Neural progenitor cell (in vitro differentiated cells): ENCODE results near the gene C1QTNF6. TPM values are rescaled to one million over a fixed set of nuclear protein-coding genes. Genes with fewer than 3 reads are reported as not detected.

Experiments used
- DNase-seq: peaks from one replicate; pipeline ENCODE4 v3.0.0-alpha.2; 2016; ENCODE audit warnings: low spot score
- H2AFZ ChIP-seq: fragments of 200-600 bp; sonication (generic); replicated peaks from 2 replicates; pipeline ENCODE4 v1.6.1; 2016; ENCODE audit warnings: antibody characterized with exemption
- H3F3A ChIP-seq: fragments of 200-600 bp; sonication (generic); 2 replicates; pipeline ENCODE4 v1.6.1; 2016; ENCODE audit warnings: antibody characterized with exemption, low read depth
- H3K27ac ChIP-seq: fragments of 200-600 bp; sonication (generic); 2 replicates; pipeline ENCODE4 v1.5.1; 2016; ENCODE audit warnings: mild to moderate bottlenecking
- H3K27me3 ChIP-seq: fragments of 200-600 bp; sonication (generic); 2 replicates; pipeline ENCODE4 v1.6.1; 2016; ENCODE audit warnings: mild to moderate bottlenecking, moderate library complexity
- H3K36me3 ChIP-seq: fragments of 200-600 bp; sonication (generic); 2 replicates; pipeline ENCODE4 v1.5.1; 2016
- H3K4me1 ChIP-seq: fragments of 200-600 bp; sonication (generic); 2 replicates; pipeline ENCODE4 v1.6.1; 2016; ENCODE audit warnings: mixed run types
- H3K4me2 ChIP-seq: fragments of 200-600 bp; sonication (generic); 2 replicates; pipeline ENCODE4 v1.6.1; 2016
- H3K4me3 ChIP-seq: fragments of 200-600 bp; sonication (generic); 2 replicates; pipeline ENCODE4 v1.5.1; 2016
- H3K79me2 ChIP-seq: fragments of 200-600 bp; sonication (generic); 2 replicates; pipeline ENCODE4 v1.6.1; 2016; ENCODE audit warnings: low read depth
- H3K9ac ChIP-seq: fragments of 200-600 bp; sonication (generic); 2 replicates; pipeline ENCODE4 v1.6.1; 2016
- H3K9me3 ChIP-seq: fragments of 200-600 bp; sonication (generic); 2 replicates; pipeline ENCODE4 v1.5.1; 2016; ENCODE audit warnings: low read depth
- H4K20me1 ChIP-seq: fragments of 200-600 bp; sonication (generic); 2 replicates; pipeline ENCODE4 v1.6.1; 2016; ENCODE audit warnings: low read depth
- H3K27ac Mint-ChIP-seq: 3 replicates; pipeline ENCODE4 v1.8.0; 2021; ENCODE audit warnings: mixed read lengths
- H3K27me3 Mint-ChIP-seq: 2 replicates; pipeline ENCODE4 v1.8.0; 2022; ENCODE audit warnings: low read depth, mild to moderate bottlenecking, inconsistent platforms, moderate library complexity, mixed read lengths; ENCODE audit not compliant: insufficient read depth
- H3K36me3 Mint-ChIP-seq: 3 replicates; pipeline ENCODE4 v1.8.0; 2021; ENCODE audit warnings: mixed read lengths
- H3K4me1 Mint-ChIP-seq: 3 replicates; pipeline ENCODE4 v1.8.0; 2021; ENCODE audit warnings: mixed read lengths
- H3K4me3 Mint-ChIP-seq: 3 replicates; pipeline ENCODE4 v1.8.0; 2021; ENCODE audit warnings: mild to moderate bottlenecking, moderate library complexity, mixed read lengths
- H3K9me3 Mint-ChIP-seq: 3 replicates; pipeline ENCODE4 v1.8.0; 2020; ENCODE audit warnings: mixed read lengths
- EZH2 ChIP-seq: fragments of 200-600 bp; sonication (generic); IDR thresholded peaks from 2 replicates; pipeline ENCODE4 v1.6.1; 2017; ENCODE audit warnings: antibody characterized with exemption, mild to moderate bottlenecking, moderate library complexity
- EZH2phosphoT487 ChIP-seq: fragments of 200-600 bp; sonication (generic); IDR thresholded peaks from 2 replicates; pipeline ENCODE4 v1.6.1; 2017; ENCODE audit warnings: antibody characterized with exemption
- total RNA-seq: library from RNA; depleted of rRNA; stranded (reverse); fragments of >200 nt; gene quantifications from 2 replicates; pipeline ENCODE4 v1.2.3, GENCODE V29; 2015; ENCODE audit warnings: low replicate concordance
- TF ChIP-seq, protein P1 (sequence below): fragments of 200-600 bp; sonication (generic); IDR thresholded peaks from 2 replicates; pipeline ENCODE4 v1.5.1; 2017; ENCODE audit warnings: antibody characterized with exemption, mild to moderate bottlenecking

Gene C1QTNF6
- total RNA-seq, 1 donor from 2014 or later, result 7.2 TPM

DNA sequence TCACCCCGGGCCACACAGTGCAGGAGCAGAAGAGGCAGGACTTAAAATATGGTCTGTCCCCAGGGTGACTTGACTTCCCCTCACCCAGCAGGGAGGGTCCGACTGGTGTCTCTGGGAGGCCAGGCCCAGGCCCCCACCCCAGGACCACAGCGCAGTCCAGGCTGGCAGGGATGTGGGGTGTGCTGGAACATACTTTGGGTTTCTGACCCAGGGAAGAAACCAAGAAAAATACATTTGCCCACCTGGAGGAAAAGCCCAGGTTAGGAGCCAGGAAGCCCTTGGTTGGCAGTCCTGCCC, 5.2 kb downstream of the C1QTNF6 start:
- no peaks in the 10 kb centered on the region for H3K9me3 Mint-ChIP-seq
- no peak overlapping the region for H2AFZ ChIP-seq
- H3K4me2 ChIP-seq, result no peak overlapping the region
- H4K20me1 ChIP-seq, result no peaks in the 10 kb centered on the region
- no peaks in the 10 kb centered on the region for H3K36me3 ChIP-seq
- no peaks in the 10 kb centered on the region for H3K79me2 ChIP-seq
- H3K36me3 Mint-ChIP-seq, result peaks cover 2% of the 10 kb centered on the region
- peaks cover 22% of the 10 kb centered on the region for H3K4me1 ChIP-seq
- no peaks in the 10 kb centered on the region for H3K27me3 ChIP-seq
- DNase-seq, result no peak
- H3K27ac Mint-ChIP-seq, result no peak overlapping the region
- TF ChIP-seq EZH2phosphoT487 (no peak), EZH2 (no peak)
- TF ChIP-seq, protein P1, sequence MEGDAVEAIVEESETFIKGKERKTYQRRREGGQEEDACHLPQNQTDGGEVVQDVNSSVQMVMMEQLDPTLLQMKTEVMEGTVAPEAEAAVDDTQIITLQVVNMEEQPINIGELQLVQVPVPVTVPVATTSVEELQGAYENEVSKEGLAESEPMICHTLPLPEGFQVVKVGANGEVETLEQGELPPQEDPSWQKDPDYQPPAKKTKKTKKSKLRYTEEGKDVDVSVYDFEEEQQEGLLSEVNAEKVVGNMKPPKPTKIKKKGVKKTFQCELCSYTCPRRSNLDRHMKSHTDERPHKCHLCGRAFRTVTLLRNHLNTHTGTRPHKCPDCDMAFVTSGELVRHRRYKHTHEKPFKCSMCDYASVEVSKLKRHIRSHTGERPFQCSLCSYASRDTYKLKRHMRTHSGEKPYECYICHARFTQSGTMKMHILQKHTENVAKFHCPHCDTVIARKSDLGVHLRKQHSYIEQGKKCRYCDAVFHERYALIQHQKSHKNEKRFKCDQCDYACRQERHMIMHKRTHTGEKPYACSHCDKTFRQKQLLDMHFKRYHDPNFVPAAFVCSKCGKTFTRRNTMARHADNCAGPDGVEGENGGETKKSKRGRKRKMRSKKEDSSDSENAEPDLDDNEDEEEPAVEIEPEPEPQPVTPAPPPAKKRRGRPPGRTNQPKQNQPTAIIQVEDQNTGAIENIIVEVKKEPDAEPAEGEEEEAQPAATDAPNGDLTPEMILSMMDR, result no peak
- H3K4me3 Mint-ChIP-seq, result no peak overlapping the region
- H3F3A ChIP-seq, result peaks cover 21% of the 10 kb centered on the region
- H3K27ac ChIP-seq, result no peak overlapping the region
- peaks cover 5% of the 10 kb centered on the region for H3K27me3 Mint-ChIP-seq
- no peaks in the 10 kb centered on the region for H3K9me3 ChIP-seq
- no peak overlapping the region for H3K4me3 ChIP-seq
- peaks cover 44% of the 10 kb centered on the region for H3K4me1 Mint-ChIP-seq
- H3K9ac ChIP-seq, result no peak overlapping the region

DNA sequence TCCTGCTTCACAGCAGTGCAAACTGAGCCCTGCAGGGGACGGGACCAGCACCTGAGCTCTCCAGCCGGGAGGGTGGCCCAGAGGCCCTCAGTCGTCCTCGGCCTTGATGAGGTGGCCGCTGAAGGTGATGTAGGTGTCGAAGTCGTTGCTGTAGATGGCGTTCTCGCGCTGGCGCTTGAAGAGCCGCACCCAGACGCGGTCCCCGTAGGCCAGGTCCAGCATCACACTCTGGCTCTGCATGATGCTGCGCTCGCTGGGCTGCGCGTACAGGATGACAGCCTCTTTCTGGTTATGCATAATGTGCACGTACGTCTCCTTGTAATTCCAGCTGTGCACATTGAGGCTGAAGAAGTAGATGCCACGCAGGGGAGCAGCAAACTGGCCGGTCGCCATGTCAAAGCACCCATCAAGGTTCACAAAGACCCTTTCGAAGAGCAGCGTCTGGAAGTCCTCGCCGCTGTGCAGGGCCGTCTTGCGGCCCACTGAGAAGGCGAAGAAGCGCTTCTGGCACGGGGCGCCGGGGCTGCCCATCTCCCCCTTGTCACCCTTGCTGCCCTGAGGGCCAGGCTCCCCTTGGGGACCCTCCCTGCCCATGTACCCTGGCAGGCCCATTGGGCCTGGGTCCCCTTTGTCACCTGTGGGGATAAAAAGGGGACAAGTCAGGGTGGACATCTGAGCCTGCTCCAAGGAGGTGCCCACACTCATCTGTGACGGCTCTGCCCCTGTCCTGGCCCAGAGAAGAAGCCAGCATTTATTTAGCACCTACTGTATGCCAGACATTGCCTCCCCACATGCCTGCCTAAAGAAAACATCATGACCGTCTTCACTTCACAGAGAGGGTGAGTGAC, 5.7 kb downstream of the C1QTNF6 start:
- peaks cover 2% of the 10 kb centered on the region for H3K36me3 Mint-ChIP-seq
- H3K4me2 ChIP-seq, result no peak overlapping the region
- H3K4me1 Mint-ChIP-seq, result peaks cover 44% of the 10 kb centered on the region
- no peaks in the 10 kb centered on the region for H3K9me3 ChIP-seq
- H3K4me1 ChIP-seq, result peaks cover 20% of the 10 kb centered on the region
- no peaks in the 10 kb centered on the region for H3K36me3 ChIP-seq
- no peak overlapping the region for H3K4me3 Mint-ChIP-seq
- DNase-seq, result no peak
- H3K9me3 Mint-ChIP-seq, result no peaks in the 10 kb centered on the region
- H3K4me3 ChIP-seq, result no peak overlapping the region
- TF ChIP-seq EZH2phosphoT487 (no peak), EZH2 (no peak)
- TF ChIP-seq, protein P1, result no peak
- no peaks in the 10 kb centered on the region for H3K27me3 ChIP-seq
- H2AFZ ChIP-seq, result no peak overlapping the region
- H3K9ac ChIP-seq, result no peak overlapping the region
- H3K79me2 ChIP-seq, result no peaks in the 10 kb centered on the region
- H3K27ac Mint-ChIP-seq, result no peak overlapping the region
- peaks cover 5% of the 10 kb centered on the region for H3K27me3 Mint-ChIP-seq
- H4K20me1 ChIP-seq, result no peaks in the 10 kb centered on the region
- peaks cover 18% of the 10 kb centered on the region for H3F3A ChIP-seq
- H3K27ac ChIP-seq, result no peak overlapping the region

DNA sequence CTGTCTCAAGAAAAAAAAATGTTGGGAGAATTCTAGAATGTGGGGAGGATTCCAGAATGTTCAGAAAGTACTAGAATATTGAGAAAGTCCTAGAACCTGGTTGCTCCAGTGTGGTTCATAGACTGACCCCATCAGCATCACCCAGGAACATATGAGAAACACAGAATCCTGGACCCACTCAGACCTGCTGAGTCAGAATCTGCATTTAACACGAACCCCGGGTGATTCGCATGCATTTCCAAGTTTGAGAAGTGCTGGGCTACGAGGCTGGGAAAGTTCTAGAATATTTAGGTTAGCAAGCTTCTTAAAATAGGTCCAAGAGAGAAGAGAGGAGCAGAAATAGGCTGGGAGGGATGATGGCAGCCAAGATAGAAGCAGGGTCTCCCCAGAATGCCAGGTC, 6.4 kb downstream of the C1QTNF6 start:
- Histone ChIP-seq H3K9me3 (no peaks in the 10 kb centered on the region), H3K9ac (no peak overlapping the region), H3K27me3 (no peaks in the 10 kb centered on the region), H4K20me1 (no peaks in the 10 kb centered on the region), H2AFZ (no peak overlapping the region), H3K4me1 (peaks cover 17% of the 10 kb centered on the region), H3F3A (peaks cover 14% of the 10 kb centered on the region), H3K4me3 (no peak overlapping the region), H3K79me2 (no peaks in the 10 kb centered on the region), H3K36me3 (no peaks in the 10 kb centered on the region), H3K27ac (no peak overlapping the region), H3K4me2 (no peak overlapping the region)
- DNase-seq, result no peak
- peaks cover 40% of the 10 kb centered on the region for H3K4me1 Mint-ChIP-seq
- no peaks in the 10 kb centered on the region for H3K9me3 Mint-ChIP-seq
- peaks cover 5% of the 10 kb centered on the region for H3K27me3 Mint-ChIP-seq
- no peak overlapping the region for H3K27ac Mint-ChIP-seq
- no peak overlapping the region for H3K4me3 Mint-ChIP-seq
- TF ChIP-seq, protein P1, result no peak
- TF ChIP-seq EZH2phosphoT487, result no peak
- TF ChIP-seq EZH2, result no peak
- H3K36me3 Mint-ChIP-seq, result peaks cover 2% of the 10 kb centered on the region
